HG02884 (cell line): ENCODE results near the gene HAO2.
"Not testable (repeated sequence)": the region's sequence is repeated elsewhere in the genome, so short reads cannot be mapped to it uniquely, and the experiment has no call there.

Source experiments
- ATAC-seq: cut with Tn5 transposase; IDR thresholded peaks from one replicate; pipeline ENCODE4 v1.9.1; 2021; ENCODE audit warnings: mild to moderate bottlenecking, moderate library complexity; ENCODE audit not compliant: unreplicated experiment

HAO2 gene

GRCh38 chr1:119341372-119341947, 27.1 kb upstream of the HAO2 start:
- no peak for ATAC-seq

GRCh38 chr1:119345398-119345797, 23.2 kb upstream of the HAO2 start:
- no peak for ATAC-seq

- peak; percentile 73 for ATAC-seq
Observed at GRCh38 chr1:119347858-119348257, 20.7 kb upstream of the HAO2 start.

GRCh38 chr1:119348941-119349340, 19.6 kb upstream of the HAO2 start:
- no peak for ATAC-seq

GRCh38 chr1:119350866-119351265, 17.7 kb upstream of the HAO2 start:
- not testable (repeated sequence) for ATAC-seq

- ATAC-seq = no peak
Observed at GRCh38 chr1:119351997-119352396, 16.6 kb upstream of the HAO2 start.

- no peak for ATAC-seq
Observed at GRCh38 chr1:119353836-119354235, 14.7 kb upstream of the HAO2 start.

GRCh38 chr1:119358636-119359035, 9.9 kb upstream of the HAO2 start:
- no peak for ATAC-seq

- no peak for ATAC-seq
Observed at GRCh38 chr1:119359730-119360129, 8.9 kb upstream of the HAO2 start.

- ATAC-seq = no peak
Observed at GRCh38 chr1:119361205-119361604, 7.4 kb upstream of the HAO2 start.

- ATAC-seq = no peak
Observed at GRCh38 chr1:119361620-119362344, 6.8 kb upstream of the HAO2 start.

GRCh38 chr1:119363162-119363561, 5.4 kb upstream of the HAO2 start:
- no peak for ATAC-seq

- no peak for ATAC-seq
Observed at GRCh38 chr1:119364640-119365039, 3.9 kb upstream of the HAO2 start.

GRCh38 chr1:119366424-119366823, 2.2 kb upstream of the HAO2 start:
- no peak for ATAC-seq

- no peak for ATAC-seq
Observed at GRCh38 chr1:119367432-119368124, 1.0 kb upstream of the HAO2 start.

GRCh38 chr1:119370748-119371147, 2.2 kb downstream of the HAO2 start:
- ATAC-seq = no peak

GRCh38 chr1:119371815-119372214, 3.2 kb downstream of the HAO2 start:
- ATAC-seq = no peak

- ATAC-seq = peak; percentile 72
Observed at GRCh38 chr1:119372503-119373086, 4.0 kb downstream of the HAO2 start.

GRCh38 chr1:119373465-119373864, 4.9 kb downstream of the HAO2 start:
- no peak for ATAC-seq

- ATAC-seq = no peak
Observed at GRCh38 chr1:119374208-119374874, 5.8 kb downstream of the HAO2 start.

GRCh38 chr1:119375366-119375765, 6.8 kb downstream of the HAO2 start:
- ATAC-seq = peak; percentile 51
